Astrocyte (in vitro differentiated cells and primary cell): Measurements from ENCODE around the gene CTIF.

Experiments used
- CTCF ChIP-seq: IDR thresholded peaks from 2 replicates; pipeline ENCODE4 v1.5.1; 2011; ENCODE audit warnings: low read depth, mild to moderate bottlenecking, inconsistent platforms, low read length, moderate library complexity; ENCODE audit not compliant: insufficient read depth
- EZH2 ChIP-seq: IDR thresholded peaks from 2 replicates; pipeline ENCODE4 v1.6.1; 2012; ENCODE audit warnings: mild to moderate bottlenecking, low read length, inconsistent platforms; ENCODE audit not compliant: insufficient read depth

- TF ChIP-seq EZH2 = no peak
- no peak for TF ChIP-seq CTCF
Observed at GRCh38 chr18:48754993-48755473, 216.2 kb downstream of the CTIF start.
